Measurements from ENCODE around the gene KIRREL1.

Gene KIRREL1

DNA sequence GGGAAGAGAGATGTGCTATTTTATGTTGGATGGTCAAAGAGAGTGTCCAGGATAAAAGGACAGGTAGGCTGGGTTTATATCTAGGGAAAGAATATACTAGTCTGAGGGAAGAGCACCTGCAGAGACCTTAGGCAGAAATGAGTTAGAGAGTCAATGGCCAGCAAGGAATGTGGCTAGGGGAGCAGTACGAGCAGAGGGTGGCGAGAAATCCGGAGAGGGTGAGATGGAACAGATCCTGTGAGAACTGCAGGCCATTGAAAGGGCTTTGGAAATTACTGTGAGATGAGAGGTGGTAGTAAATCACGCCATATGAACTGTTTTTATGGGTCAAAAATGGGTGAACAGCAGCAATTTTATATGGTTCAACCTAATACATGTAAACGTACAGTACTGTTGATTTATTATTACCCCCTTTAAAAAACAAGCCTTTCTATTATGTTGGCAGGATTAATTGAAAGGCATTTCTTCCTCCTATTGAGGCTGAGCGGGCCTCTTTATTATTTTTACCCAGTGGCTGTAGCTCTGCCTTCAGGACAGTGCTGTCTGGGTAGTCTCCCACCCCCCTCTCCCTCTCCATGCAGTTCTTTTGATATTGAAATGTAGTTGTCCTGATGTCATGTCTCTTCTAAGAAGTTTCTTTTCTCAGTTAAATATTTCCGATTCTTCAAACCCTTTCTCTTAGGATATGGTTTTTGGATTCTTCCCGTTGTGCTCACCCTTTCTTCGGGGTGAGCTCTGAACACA lies 112.1 kb downstream of the KIRREL1 start:
- no peak for TF ChIP-seq FOXP2 (optimal IDR thresholded peaks at IDR 0.05; ENCODE audit: borderline replicate concordance, extremely low read depth, extremely low read length, insufficient read depth)
- TF ChIP-seq POLR2AphosphoS5 (IDR thresholded peaks at IDR 0.05; ENCODE audit: low read depth, low read length): no peak
- TF ChIP-seq TAF1 (IDR thresholded peaks at IDR 0.05; ENCODE audit: borderline replicate concordance, insufficient read depth, low read length): no peak
- TF ChIP-seq, protein P1, sequence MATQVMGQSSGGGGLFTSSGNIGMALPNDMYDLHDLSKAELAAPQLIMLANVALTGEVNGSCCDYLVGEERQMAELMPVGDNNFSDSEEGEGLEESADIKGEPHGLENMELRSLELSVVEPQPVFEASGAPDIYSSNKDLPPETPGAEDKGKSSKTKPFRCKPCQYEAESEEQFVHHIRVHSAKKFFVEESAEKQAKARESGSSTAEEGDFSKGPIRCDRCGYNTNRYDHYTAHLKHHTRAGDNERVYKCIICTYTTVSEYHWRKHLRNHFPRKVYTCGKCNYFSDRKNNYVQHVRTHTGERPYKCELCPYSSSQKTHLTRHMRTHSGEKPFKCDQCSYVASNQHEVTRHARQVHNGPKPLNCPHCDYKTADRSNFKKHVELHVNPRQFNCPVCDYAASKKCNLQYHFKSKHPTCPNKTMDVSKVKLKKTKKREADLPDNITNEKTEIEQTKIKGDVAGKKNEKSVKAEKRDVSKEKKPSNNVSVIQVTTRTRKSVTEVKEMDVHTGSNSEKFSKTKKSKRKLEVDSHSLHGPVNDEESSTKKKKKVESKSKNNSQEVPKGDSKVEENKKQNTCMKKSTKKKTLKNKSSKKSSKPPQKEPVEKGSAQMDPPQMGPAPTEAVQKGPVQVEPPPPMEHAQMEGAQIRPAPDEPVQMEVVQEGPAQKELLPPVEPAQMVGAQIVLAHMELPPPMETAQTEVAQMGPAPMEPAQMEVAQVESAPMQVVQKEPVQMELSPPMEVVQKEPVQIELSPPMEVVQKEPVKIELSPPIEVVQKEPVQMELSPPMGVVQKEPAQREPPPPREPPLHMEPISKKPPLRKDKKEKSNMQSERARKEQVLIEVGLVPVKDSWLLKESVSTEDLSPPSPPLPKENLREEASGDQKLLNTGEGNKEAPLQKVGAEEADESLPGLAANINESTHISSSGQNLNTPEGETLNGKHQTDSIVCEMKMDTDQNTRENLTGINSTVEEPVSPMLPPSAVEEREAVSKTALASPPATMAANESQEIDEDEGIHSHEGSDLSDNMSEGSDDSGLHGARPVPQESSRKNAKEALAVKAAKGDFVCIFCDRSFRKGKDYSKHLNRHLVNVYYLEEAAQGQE (IDR thresholded peaks at IDR 0.05; ENCODE audit: insufficient read depth in 1 of 2, low read depth in 2 of 2, low read length in 2 of 2): no peak
- TF ChIP-seq SIN3A (IDR thresholded peaks at IDR 0.05; ENCODE audit: borderline replicate concordance, insufficient read depth, low read length): no peak

DNA sequence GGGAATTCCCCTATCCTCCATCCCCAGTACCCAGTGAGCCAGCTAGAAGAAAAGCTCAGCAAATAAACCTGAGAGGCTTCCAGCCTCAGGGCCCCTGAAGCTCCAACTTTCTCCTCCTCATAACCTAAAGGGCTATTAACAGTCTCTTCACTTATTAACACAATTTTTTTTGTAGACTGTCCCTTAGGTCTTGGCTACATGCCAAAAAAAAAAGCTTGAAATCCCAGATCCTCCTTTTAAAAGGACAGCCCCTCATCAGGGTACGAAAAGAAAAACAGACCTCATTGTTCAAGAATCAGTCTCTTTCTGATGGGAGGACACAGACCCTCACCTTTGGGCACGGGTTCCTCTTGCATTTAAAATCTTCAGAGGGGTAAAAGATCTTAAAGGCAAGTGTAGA lies 114.5 kb downstream of the KIRREL1 start:
- TF ChIP-seq, protein P1 (IDR thresholded peaks at IDR 0.05; ENCODE audit: insufficient read depth in 1 of 2, low read depth in 2 of 2, low read length in 2 of 2): no peak
- TF ChIP-seq TAF1 (IDR thresholded peaks at IDR 0.05; ENCODE audit: borderline replicate concordance, insufficient read depth, low read length) (no peak), POLR2AphosphoS5 (IDR thresholded peaks at IDR 0.05; ENCODE audit: low read depth, low read length) (no peak), FOXP2 (optimal IDR thresholded peaks at IDR 0.05; ENCODE audit: borderline replicate concordance, extremely low read depth, extremely low read length, insufficient read depth) (no peak), SIN3A (IDR thresholded peaks at IDR 0.05; ENCODE audit: borderline replicate concordance, insufficient read depth, low read length) (no peak)

- TF ChIP-seq FOXP2 (optimal IDR thresholded peaks at IDR 0.05; ENCODE audit: borderline replicate concordance, extremely low read depth, extremely low read length, insufficient read depth): no peak
- TF ChIP-seq POLR2AphosphoS5 (IDR thresholded peaks at IDR 0.05; ENCODE audit: low read depth, low read length): no peak
- TF ChIP-seq TAF1 (IDR thresholded peaks at IDR 0.05; ENCODE audit: borderline replicate concordance, insufficient read depth, low read length): no peak
- no peak for TF ChIP-seq SIN3A (IDR thresholded peaks at IDR 0.05; ENCODE audit: borderline replicate concordance, insufficient read depth, low read length)
- TF ChIP-seq, protein P1 (IDR thresholded peaks at IDR 0.05; ENCODE audit: insufficient read depth in 1 of 2, low read depth in 2 of 2, low read length in 2 of 2): no peak
Measured at GRCh38 chr1:158112994-158113758, 119.7 kb downstream of the KIRREL1 start.

GRCh38 chr1:158113759-158114127 lies 120.3 kb downstream of the KIRREL1 start:
- TF ChIP-seq TAF1 (IDR thresholded peaks at IDR 0.05; ENCODE audit: borderline replicate concordance, insufficient read depth, low read length) (no peak), SIN3A (IDR thresholded peaks at IDR 0.05; ENCODE audit: borderline replicate concordance, insufficient read depth, low read length) (no peak), FOXP2 (optimal IDR thresholded peaks at IDR 0.05; ENCODE audit: borderline replicate concordance, extremely low read depth, extremely low read length, insufficient read depth) (no peak), POLR2AphosphoS5 (IDR thresholded peaks at IDR 0.05; ENCODE audit: low read depth, low read length) (no peak)
- TF ChIP-seq, protein P1 (IDR thresholded peaks at IDR 0.05; ENCODE audit: insufficient read depth in 1 of 2, low read depth in 2 of 2, low read length in 2 of 2): no peak
